HG02884 (cell line): ENCODE results near the gene PTGES2.
"Not testable (repeated sequence)": the region's sequence is repeated elsewhere in the genome, so short reads cannot be mapped to it uniquely, and the experiment has no call there.

ENCODE experiments used
- ATAC-seq: cut with Tn5 transposase; IDR thresholded peaks from one replicate; pipeline ENCODE4 v1.9.1; 2021; ENCODE audit warnings: mild to moderate bottlenecking, moderate library complexity; ENCODE audit not compliant: unreplicated experiment

Gene PTGES2

GRCh38 chr9:128120741-128121465, 6.6 kb downstream of the PTGES2 start:
- no peak for ATAC-seq

GRCh38 chr9:128120061-128120740, 7.3 kb downstream of the PTGES2 start:
- no peak for ATAC-seq

GRCh38 chr9:128118971-128119665, 8.4 kb downstream of the PTGES2 start:
- ATAC-seq: no peak

- ATAC-seq: no peak
These were observed 9.1 kb downstream of the PTGES2 start for GRCh38 chr9:128118472-128118857.

- ATAC-seq: no peak
These were observed 9.7 kb downstream of the PTGES2 start for GRCh38 chr9:128117613-128118471.

- no peak for ATAC-seq
These were observed 11.1 kb downstream of the PTGES2 start for GRCh38 chr9:128116104-128117083.

GRCh38 chr9:128115187-128116103, 12.1 kb downstream of the PTGES2 start:
- no peak for ATAC-seq

- no peak for ATAC-seq
These were observed 13.0 kb downstream of the PTGES2 start for GRCh38 chr9:128114326-128115186.

- no peak for ATAC-seq
These were observed 13.8 kb downstream of the PTGES2 start for GRCh38 chr9:128113526-128114325.

- ATAC-seq: not testable (repeated sequence)
These were observed 15.8 kb downstream of the PTGES2 start for GRCh38 chr9:128111726-128112125.

GRCh38 chr9:128109050-128109709, 18.3 kb downstream of the PTGES2 start:
- no peak for ATAC-seq

GRCh38 chr9:128108269-128109049, 19.1 kb downstream of the PTGES2 start:
- no peak for ATAC-seq

- ATAC-seq: no peak
These were observed 19.9 kb downstream of the PTGES2 start for GRCh38 chr9:128107468-128108268.

- no peak for ATAC-seq
These were observed 20.5 kb downstream of the PTGES2 start for GRCh38 chr9:128106940-128107467.
